WTC11 (cell line): Measurements from ENCODE around the gene CERT1. TPM values are rescaled to one million over a fixed set of nuclear protein-coding genes. Genes with fewer than 3 reads are reported as not detected.
A peak's percentile ranks its signal among the peaks of the same experiment; 100 is the strongest.

Source experiments
- ATAC-seq: fragments of 200-7000 bp; cut with Tn5 transposase; 2 replicates; pipeline ENCODE4 v1.10.0; 2021; ENCODE audit warnings: mild to moderate bottlenecking, moderate library complexity
- CTCF ChIA-PET: fragments of 300-600 bp; sonication (Branson Sonifier 250); formaldehyde crosslinking; loops from one replicate; lab custom pipeline; 2021; ENCODE audit warnings: antibody characterized with exemption; lab: Charles Lee
- POLR2A ChIA-PET: fragments of 350-600 bp; sonication (Branson Sonifier 250); formaldehyde crosslinking; loops from one replicate; lab custom pipeline; 2021; ENCODE audit warnings: antibody characterized with exemption; lab: Charles Lee
- DNase-seq: peaks from one replicate; pipeline ENCODE4 v3.0.0; 2021; ENCODE audit warnings: low spot score
- H3K27ac Mint-ChIP-seq: 2 replicates; pipeline ENCODE4 v1.8.0; 2021; ENCODE audit warnings: mixed read lengths
- H3K27me3 Mint-ChIP-seq: 2 replicates; pipeline ENCODE4 v1.8.0; 2021; ENCODE audit warnings: low read depth, mild to moderate bottlenecking, moderate library complexity, mixed read lengths
- H3K36me3 Mint-ChIP-seq: 2 replicates; pipeline ENCODE4 v1.8.0; 2021; ENCODE audit warnings: mixed read lengths
- H3K4me1 Mint-ChIP-seq: 2 replicates; pipeline ENCODE4 v1.8.0; 2022; ENCODE audit warnings: mixed read lengths
- H3K4me3 Mint-ChIP-seq: 2 replicates; pipeline ENCODE4 v1.8.0; 2021; ENCODE audit warnings: mild to moderate bottlenecking, moderate library complexity, mixed read lengths
- H3K9me3 Mint-ChIP-seq: 2 replicates; pipeline ENCODE4 v1.8.0; 2021; ENCODE audit warnings: mixed read lengths
- CBFB ChIP-seq: sonication (generic); formaldehyde crosslinking; IDR thresholded peaks from 2 replicates; pipeline ENCODE4 v1.8.1; 2022; ENCODE audit warnings: mild to moderate bottlenecking, low read depth, missing genetic modification reagents
- CREM ChIP-seq: sonication (generic); formaldehyde crosslinking; IDR thresholded peaks from 2 replicates; pipeline ENCODE4 v1.8.1; 2022; ENCODE audit warnings: mild to moderate bottlenecking, missing genetic modification reagents, moderate library complexity
- ETV6 ChIP-seq: sonication (generic); formaldehyde crosslinking; IDR thresholded peaks from 2 replicates; pipeline ENCODE4 v1.8.1; 2022; ENCODE audit warnings: mild to moderate bottlenecking, missing genetic modification reagents
- FOXK1 ChIP-seq: sonication (generic); formaldehyde crosslinking; IDR thresholded peaks from 2 replicates; pipeline ENCODE4 v1.8.0; 2022; ENCODE audit warnings: mild to moderate bottlenecking, moderate library complexity, missing genetic modification reagents
- FOXP1 ChIP-seq: sonication (generic); formaldehyde crosslinking; IDR thresholded peaks from 2 replicates; pipeline ENCODE4 v1.8.0; 2022; ENCODE audit warnings: missing genetic modification reagents, mild to moderate bottlenecking, moderate library complexity, borderline replicate concordance
- FOXP4 ChIP-seq: sonication (generic); formaldehyde crosslinking; IDR thresholded peaks from 2 replicates; pipeline ENCODE4 v1.8.0; 2022; ENCODE audit warnings: mild to moderate bottlenecking, missing genetic modification reagents
- GABPB1 ChIP-seq: sonication (generic); formaldehyde crosslinking; IDR thresholded peaks from 2 replicates; pipeline ENCODE4 v1.8.1; 2023; ENCODE audit warnings: mild to moderate bottlenecking, missing genetic modification reagents
- HMGXB4 ChIP-seq: sonication (generic); formaldehyde crosslinking; IDR thresholded peaks from 2 replicates; pipeline ENCODE4 v1.8.1; 2023; ENCODE audit warnings: mild to moderate bottlenecking, moderate library complexity, missing genetic modification reagents
- KAT7 ChIP-seq: sonication (generic); formaldehyde crosslinking; IDR thresholded peaks from 2 replicates; pipeline ENCODE4 v1.8.1; 2023; ENCODE audit warnings: missing genetic modification reagents, mild to moderate bottlenecking, borderline replicate concordance
- MAX ChIP-seq: sonication (generic); formaldehyde crosslinking; IDR thresholded peaks from 2 replicates; pipeline ENCODE4 v1.8.0; 2022; ENCODE audit warnings: mild to moderate bottlenecking, missing genetic modification reagents
- MYBL2 ChIP-seq: sonication (generic); formaldehyde crosslinking; IDR thresholded peaks from 2 replicates; pipeline ENCODE4 v1.8.1; 2023; ENCODE audit warnings: mild to moderate bottlenecking, moderate library complexity, missing genetic modification reagents
- NFATC4 ChIP-seq: fragments of 250-450 bp; sonication (Bioruptor Pico); IDR thresholded peaks from 2 replicates; pipeline ENCODE4 v1.9.0; 2021; ENCODE audit warnings: mild to moderate bottlenecking
- NFYB ChIP-seq: sonication (generic); formaldehyde crosslinking; conservative IDR thresholded peaks from 2 replicates; pipeline ENCODE4 v1.8.0; 2022; ENCODE audit warnings: low read depth, missing genetic modification reagents
- PRRX2 ChIP-seq: fragments of 250-450 bp; sonication (Bioruptor Pico); IDR thresholded peaks from 2 replicates; pipeline ENCODE4 v1.8.0; 2021; ENCODE audit warnings: mild to moderate bottlenecking
- SP1 ChIP-seq: sonication (generic); formaldehyde crosslinking; conservative IDR thresholded peaks from 2 replicates; pipeline ENCODE4 v1.8.1; 2022; ENCODE audit warnings: missing genetic modification reagents
- TEAD1 ChIP-seq: sonication (generic); formaldehyde crosslinking; IDR thresholded peaks from 2 replicates; pipeline ENCODE4 v1.8.0; 2022; ENCODE audit warnings: mild to moderate bottlenecking, missing genetic modification reagents
- TEAD4 ChIP-seq: sonication (generic); formaldehyde crosslinking; IDR thresholded peaks from 2 replicates; pipeline ENCODE4 v1.8.0; 2022; ENCODE audit warnings: mild to moderate bottlenecking, missing genetic modification reagents
- TP53 ChIP-seq: sonication (generic); formaldehyde crosslinking; IDR thresholded peaks from 2 replicates; pipeline ENCODE4 v1.8.1; 2023; ENCODE audit warnings: mild to moderate bottlenecking, missing genetic modification reagents
- ZNF396 ChIP-seq: fragments of 250-450 bp; sonication (Bioruptor Pico); IDR thresholded peaks from 2 replicates; pipeline ENCODE4 v1.8.0; 2021; ENCODE audit warnings: mild to moderate bottlenecking, moderate library complexity, borderline replicate concordance
- ZNF423 ChIP-seq: fragments of 250-450 bp; sonication (Bioruptor Pico); IDR thresholded peaks from 2 replicates; pipeline ENCODE4 v2.1.2; 2022; ENCODE audit warnings: mild to moderate bottlenecking, moderate library complexity
- ZNF532 ChIP-seq: fragments of 250-450 bp; sonication (Bioruptor Pico); IDR thresholded peaks from 2 replicates; pipeline ENCODE4 v1.9.0; 2021; ENCODE audit warnings: mild to moderate bottlenecking, borderline replicate concordance
- total RNA-seq: library from RNA; stranded (reverse); gene quantifications from 3 replicates; pipeline ENCODE4 v1.2.3, GENCODE V29; 2021

Gene CERT1
- total RNA-seq, 1 experiment from 2014 or later = 50.8 TPM

GRCh38 chr5:75336615-75337336, 174.7 kb downstream of the CERT1 start, which contains the start of gene HMGCR:
HMGCR (plus strand) TSS chr5:75337220; CDS start chr5:75342606, 5,386 bp downstream.
- Mint-ChIP-seq H3K27me3 (no peaks in the 10 kb centered on the region), H3K27ac (peak within 1 kb of the TSS; percentile 95), H3K4me3 (no peak within 1 kb of the TSS), H3K4me1 (peaks cover 31% of the 10 kb centered on the region), H3K36me3 (peaks cover 11% of the 10 kb centered on the region), H3K9me3 (peaks cover 5% of the 10 kb centered on the region; the same call in 1 of the 2 replicates)
- CTCF ChIA-PET = interaction anchor here (0.6 to 2.0 kb wide), 27 partner anchors 9 to 414 kb away, joined by 3 to 62 read pairs (median 4); partner anchors contain the start of gene ANKRD31
- TF ChIP-seq FOXP4 = peak; percentile 11; the same call in 1 of the 2 replicates
- TF ChIP-seq NFATC4 = no peak
- TF ChIP-seq ZNF423 = no peak
- peak; percentile 76; the same call in 1 of the 2 replicates for TF ChIP-seq SP1 (CRISPR knock-in tag)
- TF ChIP-seq HMGXB4 (CRISPR knock-in tag) = no peak; the same call in 1 of the 2 replicates
- no peak for TF ChIP-seq TEAD4 (CRISPR knock-in tag)
- TF ChIP-seq CREM (CRISPR knock-in tag) = peak; percentile 84
- peak; percentile 58 for TF ChIP-seq GABPB1
- TF ChIP-seq FOXP1 (CRISPR knock-in tag) = peak; percentile 67; the same call in 1 of the 2 replicates
- TF ChIP-seq TP53 (CRISPR knock-in tag) = 0 out of 2 replicates have a peak, but pooled peaks have one; percentile 57
- no peak for TF ChIP-seq TEAD1 (CRISPR knock-in tag)
- TF ChIP-seq CBFB (CRISPR knock-in tag) = 0 out of 2 replicates have a peak, but pooled peaks have one; percentile 60
- peak; percentile 85 for TF ChIP-seq NFYB (CRISPR knock-in tag)
- peak; percentile 78 for TF ChIP-seq ETV6 (CRISPR knock-in tag)
- TF ChIP-seq ZNF532 (CRISPR knock-in tag) = no peak
- 0 out of 2 replicates have a peak, but pooled peaks have one; percentile 3 for TF ChIP-seq KAT7 (CRISPR knock-in tag)
- TF ChIP-seq PRRX2 (CRISPR knock-in tag) = no peak
- TF ChIP-seq FOXK1 (CRISPR knock-in tag) = peak; percentile 44
- peak; percentile 94 for TF ChIP-seq MAX (CRISPR knock-in tag)
- TF ChIP-seq MYBL2 (CRISPR knock-in tag) = 0 out of 2 replicates have a peak, but pooled peaks have one; percentile 82
- TF ChIP-seq ZNF396 (CRISPR knock-in tag) = no peak
- peak; percentile 98 for ATAC-seq
- DNase-seq = peak; percentile 99
- POLR2A ChIA-PET = interaction anchor here (0.7 to 2.6 kb wide), 19 partner anchors 9 to 470 kb away, joined by 3 to 22 read pairs (median 4); partner anchors contain the start of genes ANKRD31, CERT1, POC5 and POLK
